ENCODE data around the gene IL18R1.

Gene IL18R1

GRCh38 chr2:102359527-102359926 lies 3.9 kb downstream of the IL18R1 start:
- no peak overlapping the region for H3K4me3 ChIP-seq (ENCODE audit: low read depth, low read length)
- ChIA-PET CTCF (interaction anchor here (1.0 to 6.4 kb wide), 4 partner anchors 106 to 476 kb away, joined by 3 to 51 read pairs (median 6); no protein-coding TSS in a partner anchor), POLR2A (no interaction called here)
- TF ChIP-seq, protein P1, sequence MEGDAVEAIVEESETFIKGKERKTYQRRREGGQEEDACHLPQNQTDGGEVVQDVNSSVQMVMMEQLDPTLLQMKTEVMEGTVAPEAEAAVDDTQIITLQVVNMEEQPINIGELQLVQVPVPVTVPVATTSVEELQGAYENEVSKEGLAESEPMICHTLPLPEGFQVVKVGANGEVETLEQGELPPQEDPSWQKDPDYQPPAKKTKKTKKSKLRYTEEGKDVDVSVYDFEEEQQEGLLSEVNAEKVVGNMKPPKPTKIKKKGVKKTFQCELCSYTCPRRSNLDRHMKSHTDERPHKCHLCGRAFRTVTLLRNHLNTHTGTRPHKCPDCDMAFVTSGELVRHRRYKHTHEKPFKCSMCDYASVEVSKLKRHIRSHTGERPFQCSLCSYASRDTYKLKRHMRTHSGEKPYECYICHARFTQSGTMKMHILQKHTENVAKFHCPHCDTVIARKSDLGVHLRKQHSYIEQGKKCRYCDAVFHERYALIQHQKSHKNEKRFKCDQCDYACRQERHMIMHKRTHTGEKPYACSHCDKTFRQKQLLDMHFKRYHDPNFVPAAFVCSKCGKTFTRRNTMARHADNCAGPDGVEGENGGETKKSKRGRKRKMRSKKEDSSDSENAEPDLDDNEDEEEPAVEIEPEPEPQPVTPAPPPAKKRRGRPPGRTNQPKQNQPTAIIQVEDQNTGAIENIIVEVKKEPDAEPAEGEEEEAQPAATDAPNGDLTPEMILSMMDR (IDR thresholded peaks at IDR 0.05; ENCODE audit: insufficient read depth, low read length, missing control alignments), result no peak
- DNase-seq (ENCODE audit: low read depth, low spot score), result no peak

GRCh38 chr2:102361632-102362241 lies 6.1 kb downstream of the IL18R1 start:
- ChIA-PET POLR2A (no interaction called here), CTCF (interaction anchor here (6.4 kb wide), 1 partner anchor 120 kb away, joined by 51 read pairs; no protein-coding TSS in a partner anchor)
- TF ChIP-seq, protein P1 (IDR thresholded peaks at IDR 0.05; ENCODE audit: insufficient read depth, low read length, missing control alignments), result no peak
- DNase-seq (ENCODE audit: low read depth, low spot score), result no peak
- no peak overlapping the region for H3K4me3 ChIP-seq (ENCODE audit: low read depth, low read length)

DNA sequence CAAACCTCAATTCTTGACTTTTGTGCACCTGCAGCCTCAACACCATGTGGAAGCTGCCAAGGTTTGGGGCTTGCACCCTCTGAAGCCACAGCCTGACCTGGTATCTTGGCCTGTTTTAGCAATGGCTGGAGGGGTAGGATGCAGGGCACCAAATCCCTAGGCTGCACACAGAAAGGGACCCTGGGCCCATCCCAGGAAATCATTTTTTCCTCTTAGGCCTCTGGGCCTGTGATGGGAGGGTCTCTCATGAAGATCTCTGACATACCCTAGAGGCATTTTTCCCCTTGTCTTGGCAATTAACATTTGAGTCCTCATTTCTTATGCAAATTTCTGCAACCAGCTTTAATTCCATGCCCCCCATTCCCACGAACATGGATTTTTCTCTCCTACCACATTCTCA lies 10.2 kb downstream of the IL18R1 start:
- CTCF ChIA-PET, result no interaction called here
- no peak for DNase-seq (ENCODE audit: low read depth, low spot score)
- POLR2A ChIA-PET, result no interaction called here
- no peak overlapping the region for H3K4me3 ChIP-seq (ENCODE audit: low read depth, low read length)
- TF ChIP-seq, protein P1 (IDR thresholded peaks at IDR 0.05; ENCODE audit: insufficient read depth, low read length, missing control alignments), result no peak

DNA sequence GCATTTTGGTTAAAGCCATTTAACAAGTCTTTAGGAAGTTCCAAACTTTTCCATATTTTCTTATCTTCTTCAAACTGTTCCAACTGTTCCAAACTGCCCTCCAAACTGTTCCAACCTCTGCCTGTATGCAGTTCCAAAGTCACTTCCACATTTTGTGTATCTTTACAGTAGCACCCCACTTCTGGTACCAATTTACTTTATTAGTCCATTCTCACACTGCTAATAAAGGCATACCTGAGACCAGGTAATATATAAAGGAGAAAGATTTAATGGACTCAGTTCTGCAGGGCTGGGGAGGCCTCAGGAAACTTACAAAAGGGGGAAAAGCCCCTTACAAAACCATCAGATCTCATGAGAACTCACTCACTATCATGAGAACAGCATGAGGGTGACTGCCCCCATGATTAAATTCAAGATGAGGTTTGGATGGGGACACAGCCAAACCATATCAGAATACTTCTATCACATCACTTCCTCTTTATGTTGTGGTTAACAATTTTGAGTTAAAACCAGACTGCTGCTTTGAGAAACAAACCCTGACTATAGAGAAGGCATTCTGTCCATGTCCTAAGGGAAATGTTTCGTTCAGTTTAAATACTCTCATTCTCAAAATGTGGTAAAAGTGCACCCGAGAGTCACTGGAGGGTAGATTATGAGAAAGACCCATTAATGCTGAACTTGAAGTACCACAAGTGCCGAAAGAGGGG lies 11.0 kb downstream of the IL18R1 start:
- TF ChIP-seq, protein P1 (IDR thresholded peaks at IDR 0.05; ENCODE audit: insufficient read depth, low read length, missing control alignments), result no peak
- no peak for DNase-seq (ENCODE audit: low read depth, low spot score)
- POLR2A ChIA-PET, result no interaction called here
- H3K4me3 ChIP-seq (ENCODE audit: low read depth, low read length), result no peak overlapping the region
- CTCF ChIA-PET, result no interaction called here

DNA sequence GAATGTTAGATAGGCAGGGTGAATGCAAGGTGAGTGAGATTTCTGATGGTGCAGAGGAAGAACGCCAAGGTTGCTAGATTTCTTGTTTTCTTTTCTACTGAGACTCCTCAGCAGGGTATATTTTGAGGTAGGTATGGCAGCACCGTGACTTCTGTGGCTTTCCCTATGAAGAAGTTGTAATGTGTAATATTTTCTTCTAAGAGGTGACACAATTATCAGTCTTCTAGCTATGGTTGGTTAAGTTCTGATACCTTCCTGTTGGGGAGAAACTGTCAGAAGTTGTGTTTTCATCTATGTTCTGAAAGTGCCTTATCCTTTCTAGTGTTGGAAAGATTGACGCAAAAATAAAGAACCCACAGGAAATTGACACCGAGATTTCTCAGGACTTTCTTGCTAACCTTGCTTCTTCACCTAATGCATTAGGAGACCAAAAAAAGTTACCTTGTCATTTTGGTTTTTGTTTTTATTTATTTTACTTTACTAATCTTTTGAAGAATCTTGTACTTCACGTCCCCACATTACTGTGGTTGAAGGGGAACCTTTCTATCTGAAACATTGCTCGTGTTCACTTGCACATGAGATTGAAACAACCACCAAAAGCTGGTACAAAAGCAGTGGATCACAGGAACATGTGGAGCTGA lies 11.9 kb downstream of the IL18R1 start:
- TF ChIP-seq, protein P1 (IDR thresholded peaks at IDR 0.05; ENCODE audit: insufficient read depth, low read length, missing control alignments), result no peak
- no peak for DNase-seq (ENCODE audit: low read depth, low spot score)
- CTCF ChIA-PET, result interaction anchor here (2.6 kb wide), 1 partner anchor 11 kb away, joined by 7 read pairs; the partner anchor contains the start of gene IL18R1
- no peak overlapping the region for H3K4me3 ChIP-seq (ENCODE audit: low read depth, low read length)
- POLR2A ChIA-PET, result no interaction called here

DNA sequence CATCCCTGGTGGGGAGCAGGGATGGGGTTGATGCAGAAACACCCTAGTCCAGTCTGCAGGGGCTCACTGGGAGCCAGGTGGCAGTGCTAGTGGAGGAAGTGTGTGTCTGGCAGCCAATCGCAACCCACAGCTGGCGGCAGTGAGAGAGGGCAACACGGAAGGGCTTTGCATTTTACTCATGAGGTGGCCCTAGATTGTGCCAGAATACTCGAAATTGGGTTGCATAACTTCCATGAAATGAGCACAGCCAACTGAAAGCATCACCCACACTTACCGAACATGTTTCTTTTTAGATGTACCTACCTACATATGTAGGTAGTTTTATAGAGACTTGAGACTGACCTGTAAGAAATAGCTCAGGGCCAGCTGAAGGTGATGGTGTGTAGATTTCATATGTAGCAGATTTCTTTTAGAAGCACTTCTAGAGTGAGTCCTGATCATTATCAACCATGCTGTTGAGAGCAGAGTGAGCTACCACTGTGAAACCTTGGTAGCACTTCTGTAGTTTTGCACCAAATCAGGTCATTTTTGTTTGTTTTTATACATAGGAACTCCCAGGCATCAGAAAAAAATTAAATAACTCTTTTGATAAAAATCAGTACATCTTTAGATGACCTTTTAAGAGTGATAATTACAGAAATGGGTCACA lies 13.0 kb downstream of the IL18R1 start:
- ChIA-PET CTCF (interaction anchor here (2.6 kb wide), 1 partner anchor 13 kb away, joined by 7 read pairs; the partner anchor contains the start of gene IL18R1), POLR2A (no interaction called here)
- TF ChIP-seq, protein P1 (IDR thresholded peaks at IDR 0.05; ENCODE audit: insufficient read depth, low read length, missing control alignments), result no peak

More for the DNA sequence above, 13.0 kb downstream of the IL18R1 start:
- DNase-seq (ENCODE audit: low read depth, low spot score), result no peak
- no peak overlapping the region for H3K4me3 ChIP-seq (ENCODE audit: low read depth, low read length)

Measured in AG04449 (cell line).